ENCODE data around the gene CAMKK1. TPM values are rescaled to one million over a fixed set of nuclear protein-coding genes. Genes with fewer than 3 reads are reported as not detected.

The CAMKK1 gene
- total and polyA plus RNA-seq, 7 donors: 0.91 to 2.3 (median 1.5) TPM

DNA sequence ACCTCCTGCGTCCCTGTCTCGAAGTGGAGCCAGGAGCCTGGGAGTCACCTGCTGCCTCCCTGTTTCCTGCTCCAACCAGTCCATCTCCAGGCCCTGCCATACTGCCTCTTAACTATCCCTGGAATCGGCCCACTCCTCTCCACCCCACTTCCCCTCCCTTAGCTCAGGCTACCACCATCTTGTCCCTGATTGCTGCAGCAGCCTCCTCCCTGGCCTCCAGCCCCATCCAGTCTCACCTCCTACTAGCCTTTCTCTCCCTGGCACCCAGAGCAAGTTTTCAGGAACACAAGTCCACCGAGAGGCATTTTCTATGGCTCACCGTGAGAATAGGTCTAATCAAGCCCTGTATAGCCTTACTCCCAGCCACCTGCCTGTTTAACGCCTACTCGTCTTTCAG lies 865 bp upstream of the CAMKK1 start:
- H3K9me3 ChIP-seq: no peaks in the 10 kb centered on the region
- 64 to 69% (median 66%) methylated on average over 7 of the region's 7 CpGs for WGBS, 3 donors
- peak overlapping the region; percentile 68 for H3K27ac ChIP-seq
- peaks cover 24% of the 10 kb centered on the region for H3K4me1 ChIP-seq
- H3K4me3 ChIP-seq: peak overlapping the region; percentile 80
- H3K36me3 ChIP-seq (ENCODE audit: insufficient read depth in 1 of 2, low read depth in 1 of 2): no peaks in the 10 kb centered on the region
- ATAC-seq (no peak), DNase-seq (no peak)
- intact Hi-C loops (cut with DNase I): no loop called here
- no peaks in the 10 kb centered on the region for H3K27me3 ChIP-seq (ENCODE audit: insufficient read depth in 3 of 3, low read length in 2 of 3)
- TF ChIP-seq, protein P1, sequence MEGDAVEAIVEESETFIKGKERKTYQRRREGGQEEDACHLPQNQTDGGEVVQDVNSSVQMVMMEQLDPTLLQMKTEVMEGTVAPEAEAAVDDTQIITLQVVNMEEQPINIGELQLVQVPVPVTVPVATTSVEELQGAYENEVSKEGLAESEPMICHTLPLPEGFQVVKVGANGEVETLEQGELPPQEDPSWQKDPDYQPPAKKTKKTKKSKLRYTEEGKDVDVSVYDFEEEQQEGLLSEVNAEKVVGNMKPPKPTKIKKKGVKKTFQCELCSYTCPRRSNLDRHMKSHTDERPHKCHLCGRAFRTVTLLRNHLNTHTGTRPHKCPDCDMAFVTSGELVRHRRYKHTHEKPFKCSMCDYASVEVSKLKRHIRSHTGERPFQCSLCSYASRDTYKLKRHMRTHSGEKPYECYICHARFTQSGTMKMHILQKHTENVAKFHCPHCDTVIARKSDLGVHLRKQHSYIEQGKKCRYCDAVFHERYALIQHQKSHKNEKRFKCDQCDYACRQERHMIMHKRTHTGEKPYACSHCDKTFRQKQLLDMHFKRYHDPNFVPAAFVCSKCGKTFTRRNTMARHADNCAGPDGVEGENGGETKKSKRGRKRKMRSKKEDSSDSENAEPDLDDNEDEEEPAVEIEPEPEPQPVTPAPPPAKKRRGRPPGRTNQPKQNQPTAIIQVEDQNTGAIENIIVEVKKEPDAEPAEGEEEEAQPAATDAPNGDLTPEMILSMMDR (IDR thresholded peaks at IDR 0.05): no peak

DNA sequence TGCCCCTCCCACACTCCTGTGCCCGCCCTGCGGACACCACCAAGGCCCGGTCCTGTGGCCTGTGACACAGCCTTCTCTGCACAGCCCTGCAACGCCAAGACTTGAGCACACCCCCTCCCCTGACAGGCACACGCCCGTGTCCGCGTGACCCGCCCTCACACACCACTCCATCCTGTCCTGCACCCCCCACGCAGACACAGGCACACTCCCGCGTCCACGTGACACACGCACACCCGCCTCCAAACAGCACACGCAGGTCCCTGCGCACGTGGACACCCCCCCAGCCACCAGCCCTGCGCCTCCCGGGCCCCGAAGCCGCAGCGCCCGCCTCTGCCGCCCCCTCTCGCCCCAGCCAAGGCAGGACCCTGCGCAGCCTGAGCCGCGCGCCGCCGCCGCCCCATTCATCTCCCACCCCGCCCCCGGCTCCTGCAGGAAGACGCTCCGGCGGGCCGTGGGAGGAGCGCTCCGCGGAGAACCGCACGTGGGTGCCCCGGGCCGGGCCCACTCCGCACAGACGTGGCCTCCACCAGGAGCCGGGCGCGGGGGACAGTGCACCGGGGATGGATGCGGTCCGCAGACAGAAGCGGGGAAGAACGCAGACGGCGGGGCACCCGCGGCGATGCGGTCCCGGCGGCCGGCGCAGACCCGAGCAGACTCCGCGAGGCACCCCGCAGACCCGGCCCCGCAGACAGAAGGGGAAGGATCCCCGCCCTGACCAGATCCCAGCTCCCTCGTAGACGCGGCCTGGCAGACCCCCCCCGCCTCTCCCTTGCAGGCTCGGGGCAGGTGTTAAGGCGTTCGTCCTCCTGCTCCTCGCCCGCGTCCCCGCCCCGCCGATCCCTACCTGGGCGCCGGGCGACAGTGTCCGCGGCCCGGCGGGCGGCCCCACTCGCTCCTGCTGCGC lies 506 bp downstream of the CAMKK1 start:
- no peaks in the 10 kb centered on the region for H3K27me3 ChIP-seq (ENCODE audit: insufficient read depth in 3 of 3, low read length in 2 of 3)
- no peaks in the 10 kb centered on the region for H3K9me3 ChIP-seq
- peak; percentile 84 to 86 for DNase-seq
- H3K36me3 ChIP-seq (ENCODE audit: insufficient read depth in 1 of 2, low read depth in 1 of 2): no peaks in the 10 kb centered on the region
- intact Hi-C loops (cut with DNase I): no loop called here
- peaks cover 31% of the 10 kb centered on the region for H3K4me1 ChIP-seq
- peak overlapping the region; percentile 16 for H3K27ac ChIP-seq
- TF ChIP-seq, protein P1 (IDR thresholded peaks at IDR 0.05): no peak
- 4 to 10% (median 4%) methylated on average over 32 to 96 of the region's 96 CpGs for WGBS, 3 donors
- peak overlapping the region; percentile 80 for H3K4me3 ChIP-seq
- peak; percentile 2 to 33 (median 14) for ATAC-seq

DNA sequence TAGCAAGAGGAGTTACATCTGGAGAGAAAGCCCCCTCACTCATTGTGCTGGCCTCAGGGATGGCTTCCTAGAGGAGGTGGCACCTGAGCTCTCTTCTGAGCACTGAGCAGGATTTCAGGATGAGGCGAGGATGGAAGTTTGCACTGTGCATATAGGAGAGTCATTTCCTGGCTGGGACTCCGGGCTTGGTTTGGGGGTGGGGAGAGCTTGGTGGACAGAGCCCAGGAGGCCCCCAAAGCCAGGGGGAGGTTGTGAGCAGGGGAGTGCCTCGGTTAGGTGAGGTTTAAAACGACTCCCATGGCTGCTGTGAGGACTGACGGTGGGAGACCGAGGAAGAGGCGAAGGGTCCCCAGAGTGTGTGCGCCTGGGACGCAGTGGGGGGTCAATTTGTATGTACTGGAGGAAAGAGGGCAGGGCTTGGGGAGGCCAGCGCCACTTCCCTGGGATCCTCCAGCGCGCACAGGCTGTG lies 1.2 kb downstream of the CAMKK1 start:
- H3K27me3 ChIP-seq (ENCODE audit: insufficient read depth in 3 of 3, low read length in 2 of 3): no peaks in the 10 kb centered on the region
- H3K4me1 ChIP-seq: peaks cover 31% of the 10 kb centered on the region
- no peaks in the 10 kb centered on the region for H3K9me3 ChIP-seq
- no peak overlapping the region for H3K27ac ChIP-seq
- TF ChIP-seq, protein P1 (IDR thresholded peaks at IDR 0.05): no peak
- WGBS, 3 donors: 61 to 69% (median 64%) methylated on average over 9 to 12 of the region's 12 CpGs
- no peak for ATAC-seq
- H3K36me3 ChIP-seq (ENCODE audit: insufficient read depth in 1 of 2, low read depth in 1 of 2): no peaks in the 10 kb centered on the region
- no peak for DNase-seq
- intact Hi-C loops (cut with DNase I): no loop called here
- H3K4me3 ChIP-seq: peak overlapping the region; percentile 80

DNA sequence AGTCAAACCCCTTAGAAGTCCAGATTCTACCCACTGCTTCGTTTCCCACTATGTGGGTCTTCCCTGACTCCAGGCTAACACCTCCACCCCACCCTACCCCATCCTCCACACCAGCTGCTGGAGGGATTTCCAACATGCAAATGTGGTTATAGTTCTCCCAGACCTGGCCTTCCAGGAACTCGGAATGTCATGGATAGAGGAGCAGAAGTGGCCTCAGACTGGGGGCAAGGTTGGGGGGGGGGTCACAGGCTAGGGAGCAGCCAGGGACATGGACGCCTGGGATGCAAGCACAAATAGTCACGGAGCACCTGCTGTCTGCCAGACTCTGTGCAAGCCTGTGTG lies 2.0 kb downstream of the CAMKK1 start:
- Histone ChIP-seq H3K27ac (no peak overlapping the region), H3K4me3 (no peak overlapping the region), H3K36me3 (ENCODE audit: insufficient read depth in 1 of 2, low read depth in 1 of 2) (no peaks in the 10 kb centered on the region), H3K27me3 (ENCODE audit: insufficient read depth in 3 of 3, low read length in 2 of 3) (no peaks in the 10 kb centered on the region), H3K4me1 (peaks cover 31% of the 10 kb centered on the region), H3K9me3 (no peaks in the 10 kb centered on the region)
- WGBS, 3 donors: 61 to 80% (median 65%) methylated on average over 4 of the region's 4 CpGs
- ATAC-seq (no peak), DNase-seq (no peak)
- TF ChIP-seq, protein P1 (IDR thresholded peaks at IDR 0.05): no peak
- intact Hi-C loops (cut with DNase I): no loop called here
